ENCODE results near the gene CENPA. TPM values are rescaled to one million over a fixed set of nuclear protein-coding genes. Genes with fewer than 3 reads are reported as not detected.

Gene CENPA
- total and polyA plus RNA-seq, 2 of the 13 experiments (the other 11 are each of a cell fraction or from before 2014, with no cell fraction given): 28.5 to 38.5 TPM

DNA sequence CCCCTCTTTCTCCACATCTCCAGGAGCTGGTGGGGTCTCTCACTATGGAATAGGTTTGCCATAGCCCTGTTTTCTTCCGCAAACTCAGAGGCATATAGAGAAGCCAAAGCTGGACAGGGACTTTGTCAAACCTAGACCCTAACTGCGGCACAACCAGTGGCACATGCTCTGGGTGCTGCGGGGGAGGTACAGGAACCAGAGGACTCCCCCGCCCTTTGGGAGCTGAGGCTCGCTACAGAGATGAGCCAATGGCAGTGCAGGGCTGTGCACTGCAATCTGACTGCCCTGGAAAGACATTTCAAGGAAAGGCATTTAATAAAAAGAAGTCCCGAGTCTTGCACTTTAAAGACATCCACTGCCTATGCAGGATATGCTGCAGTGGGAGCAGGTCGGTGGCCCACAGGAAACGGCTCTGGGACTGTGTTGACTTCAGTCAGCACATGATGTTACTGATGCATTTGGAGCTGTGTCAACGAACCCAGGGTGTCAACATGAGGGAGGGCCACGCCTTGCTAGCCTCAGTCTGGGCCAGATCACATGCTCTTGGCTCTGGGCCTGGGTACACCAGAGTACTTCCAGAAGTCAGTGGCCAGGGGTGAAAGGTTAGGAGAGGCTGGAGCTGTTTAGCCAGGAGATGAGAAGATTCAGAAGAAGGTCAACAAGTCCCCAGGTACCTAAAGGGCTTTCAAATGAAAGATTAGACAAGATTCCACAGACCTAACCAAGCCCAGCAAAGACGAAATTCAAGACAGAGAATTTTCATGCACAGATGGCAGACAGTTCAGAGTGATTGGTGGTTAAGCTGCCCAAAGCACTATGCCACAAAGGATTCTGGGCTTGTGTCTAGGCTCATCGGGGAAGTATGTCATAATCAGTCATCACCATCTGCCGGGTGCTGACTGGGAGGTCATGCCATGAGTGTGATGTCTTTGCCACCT, 13.5 kb upstream of the CENPA start (continued):
- peak; percentile 49 for TF ChIP-seq PAXIP1 (CRISPR knock-in tag; conservative IDR thresholded peaks at IDR 0.05)
- peak; percentile 55; the same call in 1 of the 2 replicates for TF ChIP-seq FOXC1 (CRISPR knock-in tag; IDR thresholded peaks at IDR 0.05; ENCODE audit: borderline replicate concordance)
- no peak for TF ChIP-seq SMAD9 (CRISPR knock-in tag; IDR thresholded peaks at IDR 0.05)
- peak; percentile 85; the same call in 1 of the 3 replicates for TF ChIP-seq MXI1 (IDR thresholded peaks at IDR 0.05; ENCODE audit: borderline replicate concordance, low read depth, low read length)
- TF ChIP-seq, protein P1, sequence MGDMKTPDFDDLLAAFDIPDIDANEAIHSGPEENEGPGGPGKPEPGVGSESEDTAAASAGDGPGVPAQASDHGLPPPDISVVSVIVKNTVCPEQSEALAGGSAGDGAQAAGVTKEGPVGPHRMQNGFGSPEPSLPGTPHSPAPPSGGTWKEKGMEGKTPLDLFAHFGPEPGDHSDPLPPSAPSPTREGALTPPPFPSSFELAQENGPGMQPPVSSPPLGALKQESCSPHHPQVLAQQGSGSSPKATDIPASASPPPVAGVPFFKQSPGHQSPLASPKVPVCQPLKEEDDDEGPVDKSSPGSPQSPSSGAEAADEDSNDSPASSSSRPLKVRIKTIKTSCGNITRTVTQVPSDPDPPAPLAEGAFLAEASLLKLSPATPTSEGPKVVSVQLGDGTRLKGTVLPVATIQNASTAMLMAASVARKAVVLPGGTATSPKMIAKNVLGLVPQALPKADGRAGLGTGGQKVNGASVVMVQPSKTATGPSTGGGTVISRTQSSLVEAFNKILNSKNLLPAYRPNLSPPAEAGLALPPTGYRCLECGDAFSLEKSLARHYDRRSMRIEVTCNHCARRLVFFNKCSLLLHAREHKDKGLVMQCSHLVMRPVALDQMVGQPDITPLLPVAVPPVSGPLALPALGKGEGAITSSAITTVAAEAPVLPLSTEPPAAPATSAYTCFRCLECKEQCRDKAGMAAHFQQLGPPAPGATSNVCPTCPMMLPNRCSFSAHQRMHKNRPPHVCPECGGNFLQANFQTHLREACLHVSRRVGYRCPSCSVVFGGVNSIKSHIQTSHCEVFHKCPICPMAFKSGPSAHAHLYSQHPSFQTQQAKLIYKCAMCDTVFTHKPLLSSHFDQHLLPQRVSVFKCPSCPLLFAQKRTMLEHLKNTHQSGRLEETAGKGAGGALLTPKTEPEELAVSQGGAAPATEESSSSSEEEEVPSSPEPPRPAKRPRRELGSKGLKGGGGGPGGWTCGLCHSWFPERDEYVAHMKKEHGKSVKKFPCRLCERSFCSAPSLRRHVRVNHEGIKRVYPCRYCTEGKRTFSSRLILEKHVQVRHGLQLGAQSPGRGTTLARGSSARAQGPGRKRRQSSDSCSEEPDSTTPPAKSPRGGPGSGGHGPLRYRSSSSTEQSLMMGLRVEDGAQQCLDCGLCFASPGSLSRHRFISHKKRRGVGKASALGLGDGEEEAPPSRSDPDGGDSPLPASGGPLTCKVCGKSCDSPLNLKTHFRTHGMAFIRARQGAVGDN (CRISPR knock-in tag; IDR thresholded peaks at IDR 0.05): peak; percentile 91
- TF ChIP-seq, protein P2, sequence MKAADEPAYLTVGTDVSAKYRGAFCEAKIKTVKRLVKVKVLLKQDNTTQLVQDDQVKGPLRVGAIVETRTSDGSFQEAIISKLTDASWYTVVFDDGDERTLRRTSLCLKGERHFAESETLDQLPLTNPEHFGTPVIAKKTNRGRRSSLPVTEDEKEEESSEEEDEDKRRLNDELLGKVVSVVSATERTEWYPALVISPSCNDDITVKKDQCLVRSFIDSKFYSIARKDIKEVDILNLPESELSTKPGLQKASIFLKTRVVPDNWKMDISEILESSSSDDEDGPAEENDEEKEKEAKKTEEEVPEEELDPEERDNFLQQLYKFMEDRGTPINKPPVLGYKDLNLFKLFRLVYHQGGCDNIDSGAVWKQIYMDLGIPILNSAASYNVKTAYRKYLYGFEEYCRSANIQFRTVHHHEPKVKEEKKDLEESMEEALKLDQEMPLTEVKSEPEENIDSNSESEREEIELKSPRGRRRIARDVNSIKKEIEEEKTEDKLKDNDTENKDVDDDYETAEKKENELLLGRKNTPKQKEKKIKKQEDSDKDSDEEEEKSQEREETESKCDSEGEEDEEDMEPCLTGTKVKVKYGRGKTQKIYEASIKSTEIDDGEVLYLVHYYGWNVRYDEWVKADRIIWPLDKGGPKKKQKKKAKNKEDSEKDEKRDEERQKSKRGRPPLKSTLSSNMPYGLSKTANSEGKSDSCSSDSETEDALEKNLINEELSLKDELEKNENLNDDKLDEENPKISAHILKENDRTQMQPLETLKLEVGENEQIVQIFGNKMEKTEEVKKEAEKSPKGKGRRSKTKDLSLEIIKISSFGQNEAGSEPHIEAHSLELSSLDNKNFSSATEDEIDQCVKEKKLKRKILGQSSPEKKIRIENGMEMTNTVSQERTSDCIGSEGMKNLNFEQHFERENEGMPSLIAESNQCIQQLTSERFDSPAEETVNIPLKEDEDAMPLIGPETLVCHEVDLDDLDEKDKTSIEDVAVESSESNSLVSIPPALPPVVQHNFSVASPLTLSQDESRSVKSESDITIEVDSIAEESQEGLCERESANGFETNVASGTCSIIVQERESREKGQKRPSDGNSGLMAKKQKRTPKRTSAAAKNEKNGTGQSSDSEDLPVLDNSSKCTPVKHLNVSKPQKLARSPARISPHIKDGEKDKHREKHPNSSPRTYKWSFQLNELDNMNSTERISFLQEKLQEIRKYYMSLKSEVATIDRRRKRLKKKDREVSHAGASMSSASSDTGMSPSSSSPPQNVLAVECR (CRISPR knock-in tag; IDR thresholded peaks at IDR 0.05; ENCODE audit: borderline replicate concordance): peak; percentile 78
- TF ChIP-seq KMT2A (CRISPR knock-in tag; IDR thresholded peaks at IDR 0.05): no peak
- TF ChIP-seq ZBED4 (CRISPR knock-in tag; IDR thresholded peaks at IDR 0.05; ENCODE audit: borderline replicate concordance): peak; percentile 83; the same call in 1 of the 2 replicates
- TF ChIP-seq ZNF331 (CRISPR knock-in tag; IDR thresholded peaks at IDR 0.05): peak; percentile 32; the same call in 1 of the 2 replicates
- peak; percentile 45; the same call in 1 of the 2 replicates for TF ChIP-seq NCOA2 (CRISPR knock-in tag; IDR thresholded peaks at IDR 0.05)

All from HepG2 (cell line).